ENCODE data around the gene JAZF1.

GRCh38 chr7:28046035-28046434 is 134.6 kb downstream of the JAZF1 start:
- TF ChIP-seq CTCF (IDR thresholded peaks at IDR 0.05) (no peak), POLR2A (IDR thresholded peaks at IDR 0.05) (no peak)
